A673 (cell line): ENCODE data around the gene LHFPL5. TPM values are rescaled to one million over a fixed set of nuclear protein-coding genes. Genes with fewer than 3 reads are reported as not detected.

Experiments
- BruUV-seq: library from RNA; stranded (reverse); fragments of 400-500 nt; replicated peaks from 2 replicates; lab custom pipeline; 2021; lab: Mats Ljungman, UMichigan
- CTCF ChIA-PET: fragments of 300-600 bp; sonication (Branson Sonifier 250); formaldehyde crosslinking; loops from one replicate; lab custom pipeline; 2022; ENCODE audit warnings: antibody characterized with exemption; lab: Charles Lee
- POLR2A ChIA-PET: fragments of 300-600 bp; sonication (Branson Sonifier 250); formaldehyde crosslinking; loops from one replicate; lab custom pipeline; 2022; ENCODE audit warnings: antibody characterized with exemption; ENCODE audit not compliant: low non-redundant PET; lab: Charles Lee
- DNase-seq: peaks from one replicate; pipeline ENCODE4 v3.0.0-alpha.2; 2015; ENCODE audit warnings: low spot score
- H3K27ac ChIP-seq: fragments of 200-600 bp; sonication (generic); 2 replicates; pipeline ENCODE4 v1.5.1; 2016; ENCODE audit warnings: mixed run types, low read depth, mild to moderate bottlenecking, mixed read lengths, antibody characterized with exemption, low read length; ENCODE audit not compliant: poor library complexity, severe bottlenecking
- H3K27me3 ChIP-seq: fragments of 200-600 bp; sonication (generic); replicated peaks from 2 replicates; pipeline ENCODE4 v1.6.1; 2017; ENCODE audit warnings: mixed run types, low read depth, mild to moderate bottlenecking, mixed read lengths, antibody characterized with exemption, low read length; ENCODE audit not compliant: insufficient read depth, poor library complexity
- H3K36me3 ChIP-seq: fragments of 200-600 bp; sonication (generic); 2 replicates; pipeline ENCODE4 v1.6.1; 2016; ENCODE audit warnings: mixed run types, mild to moderate bottlenecking, mixed read lengths, antibody characterized with exemption, low read length; ENCODE audit not compliant: insufficient read depth, poor library complexity, severe bottlenecking
- H3K4me1 ChIP-seq: fragments of 200-600 bp; sonication (generic); 2 replicates; pipeline ENCODE4 v1.6.1; 2017; ENCODE audit warnings: mixed run types, mild to moderate bottlenecking, mixed read lengths, antibody characterized with exemption, low read length; ENCODE audit not compliant: insufficient read depth, poor library complexity, severe bottlenecking
- H3K4me3 ChIP-seq: fragments of 200-600 bp; sonication (generic); 2 replicates; pipeline ENCODE4 v1.5.1; 2016; ENCODE audit warnings: low read depth, mixed run types, mild to moderate bottlenecking, mixed read lengths, low read length; ENCODE audit not compliant: poor library complexity, severe bottlenecking
- H3K9me3 ChIP-seq: fragments of 200-600 bp; sonication (generic); 2 replicates; pipeline ENCODE4 v1.6.1; 2016; ENCODE audit warnings: mixed run types, low read depth, mild to moderate bottlenecking, mixed read lengths, antibody characterized with exemption, low read length; ENCODE audit not compliant: poor library complexity, severe bottlenecking
- EZH2 ChIP-seq: fragments of 200-600 bp; sonication (generic); IDR thresholded peaks from 2 replicates; pipeline ENCODE4 v1.6.1; 2017; ENCODE audit warnings: borderline replicate concordance, low read depth, mild to moderate bottlenecking, mixed read lengths, antibody characterized with exemption, low read length; ENCODE audit not compliant: poor library complexity, severe bottlenecking
- intact Hi-C: fragments of 100-400 bp; cut with micrococcal nuclease; formaldehyde crosslinking; loops from one replicate; pipeline ENCODE4 v1.10.0; 2022; ENCODE audit not compliant: unreplicated experiment
- total RNA-seq: library from RNA; stranded (reverse); gene quantifications from 2 replicates; pipeline ENCODE4 v1.2.3, GENCODE V29; 2021
- TF ChIP-seq, protein P1 (sequence below): fragments of 300-800, 200-600 bp; sonication (generic); conservative IDR thresholded peaks from 2 replicates; pipeline ENCODE4 v1.5.1; 2017; ENCODE audit warnings: low read depth, mild to moderate bottlenecking, antibody characterized with exemption, low read length, moderate library complexity, mixed read lengths

The LHFPL5 gene
- total RNA-seq, 1 experiment from 2014 or later, result not detected

DNA sequence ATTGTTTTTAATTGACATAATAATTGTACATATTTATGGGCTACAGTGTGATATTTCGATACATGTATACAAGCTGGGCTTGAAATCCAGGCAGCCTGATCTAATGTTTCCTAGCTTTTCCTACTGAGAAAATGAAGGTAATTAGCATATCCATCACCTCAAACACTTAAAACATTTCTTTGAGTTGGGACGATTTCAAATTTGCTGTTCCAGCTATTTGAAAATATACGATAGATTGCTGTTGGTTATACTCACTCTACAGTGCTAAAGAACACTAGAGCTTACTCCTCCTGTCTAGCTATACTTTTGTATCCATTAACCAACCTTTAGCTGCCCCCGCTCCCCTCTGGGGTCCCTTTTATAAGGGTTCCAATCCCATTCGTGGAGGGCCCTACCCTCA, 4.7 kb downstream of the LHFPL5 start:
- H3K4me3 ChIP-seq, result no peak overlapping the region
- H3K9me3 ChIP-seq, result no peaks in the 10 kb centered on the region
- H3K36me3 ChIP-seq, result no peaks in the 10 kb centered on the region
- CTCF ChIA-PET, result no interaction called here
- no peak overlapping the region for H3K27ac ChIP-seq
- TF ChIP-seq, protein P1, sequence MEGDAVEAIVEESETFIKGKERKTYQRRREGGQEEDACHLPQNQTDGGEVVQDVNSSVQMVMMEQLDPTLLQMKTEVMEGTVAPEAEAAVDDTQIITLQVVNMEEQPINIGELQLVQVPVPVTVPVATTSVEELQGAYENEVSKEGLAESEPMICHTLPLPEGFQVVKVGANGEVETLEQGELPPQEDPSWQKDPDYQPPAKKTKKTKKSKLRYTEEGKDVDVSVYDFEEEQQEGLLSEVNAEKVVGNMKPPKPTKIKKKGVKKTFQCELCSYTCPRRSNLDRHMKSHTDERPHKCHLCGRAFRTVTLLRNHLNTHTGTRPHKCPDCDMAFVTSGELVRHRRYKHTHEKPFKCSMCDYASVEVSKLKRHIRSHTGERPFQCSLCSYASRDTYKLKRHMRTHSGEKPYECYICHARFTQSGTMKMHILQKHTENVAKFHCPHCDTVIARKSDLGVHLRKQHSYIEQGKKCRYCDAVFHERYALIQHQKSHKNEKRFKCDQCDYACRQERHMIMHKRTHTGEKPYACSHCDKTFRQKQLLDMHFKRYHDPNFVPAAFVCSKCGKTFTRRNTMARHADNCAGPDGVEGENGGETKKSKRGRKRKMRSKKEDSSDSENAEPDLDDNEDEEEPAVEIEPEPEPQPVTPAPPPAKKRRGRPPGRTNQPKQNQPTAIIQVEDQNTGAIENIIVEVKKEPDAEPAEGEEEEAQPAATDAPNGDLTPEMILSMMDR, result no peak
- TF ChIP-seq EZH2, result no peak
- H3K4me1 ChIP-seq, result peaks cover 9% of the 10 kb centered on the region
- no TSS peak for BruUV-seq
- no peaks in the 10 kb centered on the region for H3K27me3 ChIP-seq
- POLR2A ChIA-PET, result no interaction called here
- DNase-seq, result no peak
- intact Hi-C loops, result no loop called here

DNA sequence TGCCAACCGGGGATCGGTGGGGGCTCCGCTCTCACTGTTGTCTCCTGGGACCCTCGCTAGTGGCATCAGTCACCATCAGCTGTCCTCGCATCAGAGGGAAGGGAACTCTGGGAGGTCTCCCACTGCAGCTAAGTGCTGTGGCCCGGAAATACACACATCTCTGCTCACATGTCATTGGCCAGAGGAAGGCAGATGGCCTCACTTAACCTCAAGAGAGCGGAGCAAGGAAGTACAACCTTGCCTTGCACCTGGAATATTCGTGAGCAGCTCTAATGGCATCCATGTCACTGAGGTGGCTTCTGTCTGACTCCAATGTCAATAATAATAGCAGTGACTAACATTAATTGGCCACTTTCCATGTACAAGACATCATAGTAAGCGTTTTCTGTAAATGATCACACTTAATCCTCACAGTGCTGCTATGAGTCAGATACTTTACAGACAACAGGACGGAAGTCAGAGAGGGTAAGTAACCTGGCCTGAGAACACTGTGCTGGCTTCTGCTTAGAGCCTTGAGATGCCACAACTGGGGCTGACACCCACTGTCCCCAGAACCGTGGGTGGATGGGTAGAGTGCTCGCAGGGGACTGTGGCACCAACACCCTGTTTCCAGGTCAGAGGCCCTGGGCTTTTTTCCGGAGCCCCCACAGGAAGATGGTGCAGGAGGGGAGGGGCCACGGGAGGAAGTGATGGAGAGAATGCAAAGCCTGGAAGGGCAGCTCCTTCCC, 6.0 kb downstream of the LHFPL5 start:
- DNase-seq, result peak; percentile 59
- POLR2A ChIA-PET, result interaction anchor here (0.7 kb wide), 1 partner anchor 41 kb away, joined by 3 read pairs; no protein-coding TSS in a partner anchor
- TF ChIP-seq, protein P1, result no peak
- TF ChIP-seq EZH2, result no peak
- Histone ChIP-seq H3K9me3 (no peaks in the 10 kb centered on the region), H3K27me3 (no peaks in the 10 kb centered on the region), H3K4me3 (no peak overlapping the region), H3K4me1 (peaks cover 9% of the 10 kb centered on the region), H3K27ac (no peak overlapping the region), H3K36me3 (no peaks in the 10 kb centered on the region)
- BruUV-seq, result no TSS peak
- intact Hi-C loops, result no loop called here
- CTCF ChIA-PET, result no interaction called here

DNA sequence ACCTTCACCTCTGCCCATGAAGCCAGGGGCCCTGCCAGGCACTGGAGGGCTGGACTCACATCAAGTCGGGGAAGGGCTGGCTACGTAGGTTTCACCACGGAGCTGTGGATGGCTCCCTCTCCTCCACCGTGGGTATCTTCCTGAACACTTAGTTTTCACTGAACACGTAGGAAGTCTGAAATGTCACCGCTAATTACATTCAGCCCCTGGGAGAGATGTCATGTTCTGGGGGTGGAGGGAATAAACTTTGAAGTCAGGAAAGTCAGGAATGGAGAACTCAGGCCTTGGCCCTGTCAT, 6.5 kb downstream of the LHFPL5 start:
- no peaks in the 10 kb centered on the region for H3K9me3 ChIP-seq
- no peaks in the 10 kb centered on the region for H3K36me3 ChIP-seq
- no peak for DNase-seq
- intact Hi-C loops, result no loop called here
- H3K27me3 ChIP-seq, result no peaks in the 10 kb centered on the region
- H3K4me1 ChIP-seq, result peaks cover 9% of the 10 kb centered on the region
- no peak overlapping the region for H3K27ac ChIP-seq
- TF ChIP-seq, protein P1, result no peak
- TF ChIP-seq EZH2, result no peak
- no TSS peak for BruUV-seq
- no peak overlapping the region for H3K4me3 ChIP-seq
- POLR2A ChIA-PET, result no interaction called here
- CTCF ChIA-PET, result no interaction called here
